Left colon (tissue), 2 donors: Measurements from ENCODE around the gene VSTM4. TPM values are rescaled to one million over a fixed set of nuclear protein-coding genes. Genes with fewer than 3 reads are reported as not detected.

Experiments used
- ATAC-seq: fragments of 200-7000 bp; cut with Tn5 transposase; one replicate; pipeline ENCODE4 v1.9.1; 2020; ENCODE audit warnings: mild to moderate bottlenecking, moderate library complexity
- DNase-seq, 2 donors: peaks; one replicate each; pipeline ENCODE4 v3.0.0-alpha.2; 2020
- intact Hi-C, 2 donors: fragments of 100-400 bp; cut with DNase I in 1 of 2; cut with micrococcal nuclease in 1 of 2; formaldehyde crosslinking; loops; one replicate each; pipeline versions ENCODE4 v1.11.2 to v1.14.0; 2022; cut with DNase I, micrococcal nuclease
- total RNA-seq, 2 donors: library from RNA; stranded (reverse); fragmentation: NEBNext Ultra II Directional; extraction: Animal tissue kit (Norgen Biotek cat#: 25700); gene quantifications; one replicate each; pipeline ENCODE4 v1.2.1, GENCODE V29; 2021
- donor health status: DM: no; HTN: no; CAD: no.
- donor health status: DM: yes; HTN: yes; CAD: no.

The VSTM4 gene
- total RNA-seq, 2 donors from 2014 or later, result 1.4 to 3.5 TPM

DNA sequence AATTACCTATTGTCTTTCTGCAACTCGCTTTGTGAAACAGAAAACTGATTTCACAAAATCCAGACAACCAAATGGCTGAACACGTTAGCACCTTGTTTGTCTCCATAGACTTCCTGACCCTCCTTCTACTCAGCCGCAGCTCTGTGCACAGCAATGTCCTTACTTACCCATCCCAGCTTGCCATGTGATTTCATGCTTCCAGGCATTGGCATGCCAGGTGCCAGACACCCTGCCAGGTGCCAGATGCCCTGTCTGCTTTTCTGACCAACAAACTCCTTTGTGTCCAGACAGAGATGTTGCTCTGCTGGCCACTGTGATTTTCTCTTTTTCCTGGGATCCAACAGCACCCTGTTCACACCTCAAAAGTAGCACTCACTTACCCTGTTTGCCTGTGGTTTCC, 34.6 kb upstream of the VSTM4 start:
- intact Hi-C loops, result no loop called here
- ATAC-seq (no peak), DNase-seq (no peak)

GRCh38 chr10:49144058-49144720, 28.9 kb upstream of the VSTM4 start:
- intact Hi-C loops, result no loop called here
- ATAC-seq (no peak), DNase-seq (no peak)

DNA sequence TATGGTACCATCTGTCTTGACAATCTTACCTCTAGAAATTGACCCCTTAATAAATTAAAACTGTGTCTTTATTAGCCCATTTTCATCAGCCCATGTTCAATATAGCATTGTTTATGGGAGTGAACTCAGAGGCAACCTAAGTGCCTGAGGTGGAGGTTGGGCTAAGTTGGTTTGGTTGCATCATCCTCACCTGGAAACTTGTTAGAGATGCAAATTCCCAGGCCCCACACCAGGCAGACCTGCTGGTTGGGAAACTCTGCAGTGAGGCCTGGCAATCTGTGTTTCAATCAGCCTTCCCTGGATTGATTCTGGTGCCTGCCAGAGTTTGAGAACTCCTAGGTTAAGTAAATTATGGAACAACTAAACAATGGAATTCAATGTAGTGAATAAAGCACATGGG, 27.9 kb upstream of the VSTM4 start:
- no peak for ATAC-seq
- DNase-seq, result no peak
- intact Hi-C loops, result no loop called here

GRCh38 chr10:49141541-49142332, 26.4 kb upstream of the VSTM4 start:
- intact Hi-C loops, result no loop called here
- ATAC-seq, result no peak

GRCh38 chr10:49140304-49141177, 25.2 kb upstream of the VSTM4 start:
- intact Hi-C loops, result no loop called here
- DNase-seq (no peak), ATAC-seq (no peak)

More at GRCh38 chr10:49141541-49142332, 26.4 kb upstream of the VSTM4 start:
- no peak for DNase-seq

DNA sequence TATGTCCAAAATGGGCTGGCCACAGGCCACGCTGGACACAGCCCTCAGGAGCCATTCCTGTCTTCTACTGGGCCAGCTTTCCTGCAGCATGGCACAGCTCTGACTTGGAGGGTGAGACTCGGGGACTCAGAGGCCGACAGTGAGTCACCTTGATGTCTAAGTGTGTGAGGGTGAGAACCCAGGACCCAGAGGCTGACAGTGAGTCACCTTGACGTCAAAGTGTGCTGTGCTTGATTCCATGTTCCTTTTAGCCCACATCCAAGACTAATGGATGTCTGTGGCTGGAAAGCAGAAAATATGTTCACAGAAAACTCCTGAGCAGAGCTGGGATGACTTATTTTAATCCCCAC, 24.5 kb upstream of the VSTM4 start:
- DNase-seq, result no peak
- intact Hi-C loops, result no loop called here
- no peak for ATAC-seq

- ATAC-seq (no peak), DNase-seq (no peak)
- intact Hi-C loops, result no loop called here
These were observed 23.9 kb upstream of the VSTM4 start for GRCh38 chr10:49139028-49139845.

- peak in 1 of 2 donors; percentile 16 for DNase-seq
- ATAC-seq, result no peak
- intact Hi-C loops, result no loop called here
These were observed 23.1 kb upstream of the VSTM4 start for GRCh38 chr10:49138361-49138891.

DNA sequence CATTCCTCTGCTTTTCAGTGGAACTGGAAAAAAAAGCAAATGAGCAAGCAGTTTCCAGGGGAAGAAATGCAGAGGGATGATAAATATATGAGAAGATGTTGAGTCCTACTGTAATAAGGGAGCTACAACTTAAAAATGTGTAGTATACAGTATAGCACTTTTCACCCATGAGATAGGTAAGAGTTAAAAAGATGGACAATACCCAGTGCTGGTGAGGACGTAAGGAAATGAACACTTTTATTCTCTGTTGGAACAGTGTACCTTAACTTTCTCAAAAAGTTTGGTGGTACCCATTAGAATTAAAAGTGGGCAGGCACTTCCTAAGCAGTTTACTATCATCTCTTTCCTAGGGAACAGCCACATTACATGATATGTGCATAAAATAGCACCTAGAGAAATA, 21.2 kb upstream of the VSTM4 start:
- no peak for DNase-seq
- intact Hi-C loops, result no loop called here
- no peak for ATAC-seq

DNA sequence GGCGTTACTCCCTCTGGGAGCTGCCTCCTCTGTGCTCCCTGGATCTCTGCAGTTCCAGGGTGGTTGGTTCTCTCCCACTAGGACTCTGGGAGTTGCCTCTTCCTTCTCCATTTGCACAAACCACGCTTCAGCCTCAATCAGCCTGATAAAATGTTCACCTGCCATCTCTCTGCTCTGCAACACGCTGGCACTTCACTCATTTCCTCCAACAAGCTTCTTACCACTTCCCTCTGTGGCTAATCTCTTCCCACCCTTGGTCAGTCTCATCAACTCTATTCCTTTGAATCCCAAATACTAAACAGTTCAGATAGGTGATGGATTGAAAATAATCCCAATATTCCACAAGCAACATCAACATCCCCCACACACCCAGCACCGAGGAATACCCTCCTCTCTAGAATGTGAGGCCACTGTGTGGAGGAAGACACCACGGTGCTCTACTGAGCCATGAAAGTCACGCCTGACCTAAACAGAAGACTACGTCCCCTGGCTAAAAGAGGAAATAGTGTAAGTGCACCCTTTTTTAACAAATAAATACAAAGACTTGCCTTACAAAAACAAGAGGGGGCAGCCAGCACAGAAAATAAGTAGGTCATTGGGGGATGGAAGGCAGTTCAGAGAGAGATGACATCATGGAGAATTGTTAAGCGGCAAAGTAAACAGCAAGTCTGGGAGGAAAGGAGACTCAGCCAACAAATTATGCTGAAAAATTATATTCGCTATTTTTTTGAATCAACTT, 20.4 kb upstream of the VSTM4 start:
- DNase-seq, result no peak
- intact Hi-C loops, result no loop called here
- ATAC-seq, result no peak

DNA sequence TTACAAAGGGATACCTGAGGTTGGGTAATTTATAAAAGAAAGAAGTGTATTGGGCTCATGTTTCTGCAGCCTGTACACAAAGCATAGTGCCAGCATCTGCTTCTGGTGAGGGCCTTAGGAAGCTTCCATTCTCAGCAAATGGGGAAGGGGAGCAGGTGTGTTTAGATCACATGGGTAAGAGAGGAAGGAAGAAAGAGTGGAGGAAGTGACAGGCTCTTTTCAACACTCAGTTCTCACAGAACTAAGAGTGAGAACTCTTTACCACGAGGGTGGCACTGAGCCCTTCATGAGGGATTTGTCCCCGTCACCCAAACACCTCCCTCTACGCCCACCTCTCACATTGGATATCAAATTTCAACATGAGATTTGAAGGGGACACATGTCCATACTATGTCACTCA, 19.0 kb upstream of the VSTM4 start:
- intact Hi-C loops, result no loop called here
- ATAC-seq, result no peak

DNA sequence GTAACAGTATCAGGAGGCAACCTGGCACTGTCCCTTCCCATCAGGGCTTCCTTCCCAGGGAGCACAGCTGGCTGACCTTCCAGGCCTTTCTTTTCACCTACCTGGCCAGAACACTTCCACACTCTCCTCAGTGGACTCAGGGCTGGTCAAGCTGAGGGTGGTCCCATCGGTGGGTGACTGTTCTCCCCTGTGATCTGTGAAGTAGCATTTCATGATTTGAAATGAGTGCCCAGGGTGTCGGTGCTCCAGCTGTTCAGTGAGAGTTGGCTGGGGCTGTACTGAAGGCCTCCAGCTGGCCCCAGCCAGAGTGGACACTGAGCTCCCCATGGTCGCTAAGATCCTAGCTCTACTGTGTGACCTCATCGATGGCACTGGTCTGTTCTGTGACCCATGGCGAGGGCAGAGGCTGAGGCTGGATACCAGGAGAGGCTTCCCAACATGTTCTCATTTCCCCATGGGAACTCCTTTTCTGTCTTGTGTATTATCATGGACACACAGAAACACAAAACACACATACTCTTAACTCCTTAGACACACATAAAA, 18.5 kb upstream of the VSTM4 start, which contains the start of gene FAM170B:
Gene FAM170B, minus strand, starts transcription at position 316 of the 543 bp plus-strand sequence. Its CDS starts 103 bp downstream, at position 213.
- DNase-seq, result no peak
- intact Hi-C loops, result no loop called here
- no peak for ATAC-seq

More for the DNA sequence above, 19.0 kb upstream of the VSTM4 start:
- DNase-seq, result no peak

DNA sequence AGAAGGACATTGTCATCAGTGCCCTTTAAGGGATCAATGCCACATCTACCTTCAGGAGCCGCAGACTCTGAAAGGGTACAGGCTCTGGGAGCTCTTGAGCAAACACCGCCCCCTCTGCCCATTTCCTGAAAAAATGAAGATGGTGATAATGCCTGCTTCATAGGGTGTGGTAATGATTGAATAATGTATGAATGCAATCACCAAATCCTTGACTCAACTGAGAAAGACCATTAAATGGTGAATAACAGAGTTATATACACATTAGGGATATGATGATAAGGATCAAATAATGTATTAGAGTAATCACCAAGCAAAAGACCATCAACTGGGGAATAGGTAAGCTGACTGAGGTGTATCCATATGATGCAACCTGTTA, 17.0 kb upstream of the VSTM4 start:
- intact Hi-C loops, result no loop called here
- no peak for ATAC-seq
- DNase-seq, result no peak

GRCh38 chr10:49131507-49132361, 16.4 kb upstream of the VSTM4 start:
- no peak for ATAC-seq

DNA sequence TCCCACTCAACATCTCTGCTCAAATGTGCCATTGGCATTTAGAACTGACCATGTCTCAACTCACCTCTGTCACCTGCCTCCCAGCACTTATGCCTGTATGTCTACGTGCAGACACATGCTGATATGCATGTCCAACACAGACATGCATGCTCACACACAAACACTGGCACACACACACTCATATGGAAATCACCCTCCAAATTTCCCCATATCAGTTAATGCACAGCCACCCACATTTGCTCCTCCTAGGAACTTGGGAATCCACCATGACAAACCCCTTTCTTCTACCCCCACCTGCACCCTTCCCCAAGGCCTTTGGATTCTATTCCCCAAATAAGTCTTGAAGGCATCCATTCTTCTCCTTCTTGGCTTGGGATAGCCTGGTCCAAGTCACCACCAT, 14.1 kb upstream of the VSTM4 start:
- DNase-seq (no peak), ATAC-seq (no peak)
- intact Hi-C loops, result no loop called here

More at GRCh38 chr10:49131507-49132361, 16.4 kb upstream of the VSTM4 start:
- intact Hi-C loops, result no loop called here
- DNase-seq, result peak in 1 of 2 donors; percentile 15

GRCh38 chr10:49128854-49129253, 13.5 kb upstream of the VSTM4 start:
- intact Hi-C loops, result no loop called here
- DNase-seq (no peak), ATAC-seq (no peak)
